ENCODE results near the gene ABCA7. TPM values are rescaled to one million over a fixed set of nuclear protein-coding genes. Genes with fewer than 3 reads are reported as not detected.
A peak's percentile ranks its signal among the peaks of the same experiment; 100 is the strongest.

The ABCA7 gene
- total and polyA plus RNA-seq, 2 of the 13 experiments (the other 11 are each of a cell fraction or from before 2014, with no cell fraction given) = 4.4 to 32.4 TPM

GRCh38 chr19:1094978-1095701 is 55.2 kb downstream of the ABCA7 start, which contains the start of gene POLR2E (continued):
- TF ChIP-seq RERE (CRISPR knock-in tag; IDR thresholded peaks at IDR 0.05; ENCODE audit: low read depth) (no peak), ZNF609 (CRISPR knock-in tag; IDR thresholded peaks at IDR 0.05; ENCODE audit: borderline replicate concordance) (no peak), TSC22D2 (CRISPR knock-in tag; IDR thresholded peaks at IDR 0.05; ENCODE audit: borderline replicate concordance) (no peak), MIER3 (CRISPR knock-in tag; IDR thresholded peaks at IDR 0.05; ENCODE audit: borderline replicate concordance) (peak; percentile 66; the same call in 1 of the 2 replicates), ZNF639 (CRISPR knock-in tag; conservative IDR thresholded peaks at IDR 0.05) (no peak; the same call in 1 of the 2 replicates), XRCC5 (optimal IDR thresholded peaks at IDR 0.05; ENCODE audit: low read length) (peak; percentile 85), CBX5 (CRISPR knock-in tag; IDR thresholded peaks at IDR 0.05; ENCODE audit: borderline replicate concordance) (peak; percentile 55; the same call in 1 of the 2 replicates), FOXJ3 (CRISPR knock-in tag; IDR thresholded peaks at IDR 0.05; ENCODE audit: borderline replicate concordance) (no peak), MXI1 (IDR thresholded peaks at IDR 0.05; ENCODE audit: borderline replicate concordance, low read depth, low read length) (peak; percentile 82; the same call in 1 of the 3 replicates), TAF15 (IDR thresholded peaks at IDR 0.05; ENCODE audit: low read depth, low read length, poor library complexity, severe bottlenecking) (no peak), TRIM24 (CRISPR knock-in tag; IDR thresholded peaks at IDR 0.05) (no peak), ZBTB20 (CRISPR knock-in tag; IDR thresholded peaks at IDR 0.05; ENCODE audit: borderline replicate concordance, low read depth) (no peak), JUNB (CRISPR knock-in tag; IDR thresholded peaks at IDR 0.05; ENCODE audit: borderline replicate concordance) (no peak), ZNF224 (CRISPR knock-in tag; IDR thresholded peaks at IDR 0.05) (no peak; the same call in 1 of the 2 replicates), ZNF350 (CRISPR knock-in tag; IDR thresholded peaks at IDR 0.05; ENCODE audit: borderline replicate concordance, low read depth) (peak; percentile 67; the same call in 1 of the 2 replicates), U2AF2 (IDR thresholded peaks at IDR 0.05; ENCODE audit: low read depth, low read length) (no peak), ZSCAN20 (CRISPR knock-in tag; IDR thresholded peaks at IDR 0.05; ENCODE audit: borderline replicate concordance) (no peak)

Data from HepG2 (cell line).